GM21528 (cell line): Measurements from ENCODE around the gene TMEM222.
A peak's percentile ranks its signal among the peaks of the same experiment; 100 is the strongest.

Experiments
- ATAC-seq: cut with Tn5 transposase; IDR thresholded peaks from one replicate; pipeline ENCODE4 v1.9.1; 2021; ENCODE audit warnings: mild to moderate bottlenecking, moderate library complexity; ENCODE audit not compliant: unreplicated experiment, low FRiP score

The TMEM222 gene

GRCh38 chr1:27303509-27303908 is 18.5 kb upstream of the TMEM222 start:
- no peak for ATAC-seq

DNA sequence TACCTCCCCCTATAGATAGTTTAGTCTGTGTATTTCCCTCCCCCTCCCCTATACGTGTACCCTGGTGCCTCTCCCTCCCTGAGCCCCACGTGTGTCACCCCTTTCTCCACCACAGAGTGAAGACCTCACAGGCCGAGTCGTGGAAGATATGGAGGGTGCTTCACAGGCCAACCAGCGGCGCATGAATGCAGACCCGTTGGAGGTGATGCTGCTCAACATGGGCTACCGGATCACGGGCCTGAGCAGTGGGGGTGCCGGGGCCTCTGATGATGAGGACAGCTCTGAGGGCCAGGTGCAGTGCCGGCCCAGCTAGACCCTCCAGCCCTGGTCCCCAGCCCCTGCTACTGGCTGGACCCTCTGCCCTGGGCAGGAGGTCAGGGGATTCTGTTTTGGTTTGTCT is 15.9 kb upstream of the TMEM222 start:
- no peak for ATAC-seq

GRCh38 chr1:27306892-27307761 is 14.8 kb upstream of the TMEM222 start:
- ATAC-seq = no peak

DNA sequence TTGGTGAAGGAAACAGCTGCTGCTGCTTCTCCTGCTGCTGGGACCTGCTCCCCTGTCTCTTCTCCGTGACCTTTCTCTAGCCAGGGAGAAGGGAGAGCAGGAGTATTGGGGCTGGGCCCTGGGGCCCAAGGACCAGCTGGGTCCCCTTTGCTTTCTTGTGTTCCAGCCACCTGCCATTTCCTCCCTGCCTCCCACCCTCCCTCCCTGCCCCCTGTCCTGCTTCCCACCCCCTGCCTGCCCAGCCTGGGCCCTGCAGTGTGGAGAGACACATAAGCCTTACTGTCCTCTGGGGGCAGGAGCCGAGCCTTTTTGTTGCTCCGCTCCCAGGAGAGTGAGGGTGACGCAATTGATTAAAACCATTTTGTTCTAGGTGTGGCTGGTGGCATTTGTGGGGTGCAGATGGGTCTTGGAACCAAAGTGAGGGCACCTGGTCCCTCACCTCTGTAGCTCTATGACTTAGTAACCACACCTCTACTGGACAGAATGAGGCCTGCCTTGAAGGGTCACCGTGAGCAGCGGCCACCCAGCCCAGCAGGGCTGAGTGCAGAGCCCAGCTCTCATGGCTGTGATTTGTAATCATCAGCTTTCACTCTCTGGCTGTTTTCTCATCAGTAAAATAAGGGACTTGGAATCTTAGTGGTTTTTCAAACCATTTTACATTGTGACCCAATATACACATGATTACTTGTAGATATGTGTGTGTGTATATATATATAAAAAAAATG is 13.9 kb upstream of the TMEM222 start:
- ATAC-seq = no peak

DNA sequence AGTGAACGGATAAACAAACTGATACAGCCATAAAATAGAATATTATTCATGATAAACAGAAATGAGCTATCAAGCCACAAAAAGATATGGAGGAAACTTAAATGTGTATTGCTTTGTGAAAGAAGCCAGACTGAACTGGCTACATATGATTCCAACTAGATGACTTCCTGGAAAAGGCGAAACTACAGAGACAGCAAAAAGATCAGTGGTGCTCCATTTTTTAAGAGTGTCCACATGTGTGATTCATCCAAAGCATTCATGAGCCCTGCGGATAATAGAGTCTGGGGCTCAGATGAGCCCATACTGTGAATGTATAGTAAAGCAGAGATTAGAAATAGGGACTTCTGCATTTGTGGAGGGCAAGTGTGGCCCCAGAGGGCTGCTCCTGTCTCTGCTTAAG is 7.8 kb upstream of the TMEM222 start:
- no peak for ATAC-seq

DNA sequence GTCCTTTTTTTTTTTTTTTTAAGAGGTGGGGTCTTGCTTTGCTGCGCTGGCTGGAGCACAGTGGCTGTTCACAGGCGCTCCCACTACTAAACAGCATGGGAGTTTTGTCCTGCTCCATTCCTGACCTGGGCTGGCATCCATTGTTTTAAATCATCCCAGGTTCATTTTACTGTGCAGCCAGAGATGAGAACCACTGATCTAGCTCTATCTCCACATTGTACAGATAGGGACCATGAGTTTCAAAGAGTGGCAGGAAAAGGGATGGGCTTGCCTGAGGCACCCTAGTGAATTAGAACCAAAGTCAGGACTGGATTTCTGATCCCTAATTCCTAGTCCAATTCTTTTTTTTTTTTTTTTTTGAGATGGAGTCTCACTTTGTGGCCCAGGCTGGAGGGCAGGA is 7.2 kb upstream of the TMEM222 start:
- no peak for ATAC-seq

DNA sequence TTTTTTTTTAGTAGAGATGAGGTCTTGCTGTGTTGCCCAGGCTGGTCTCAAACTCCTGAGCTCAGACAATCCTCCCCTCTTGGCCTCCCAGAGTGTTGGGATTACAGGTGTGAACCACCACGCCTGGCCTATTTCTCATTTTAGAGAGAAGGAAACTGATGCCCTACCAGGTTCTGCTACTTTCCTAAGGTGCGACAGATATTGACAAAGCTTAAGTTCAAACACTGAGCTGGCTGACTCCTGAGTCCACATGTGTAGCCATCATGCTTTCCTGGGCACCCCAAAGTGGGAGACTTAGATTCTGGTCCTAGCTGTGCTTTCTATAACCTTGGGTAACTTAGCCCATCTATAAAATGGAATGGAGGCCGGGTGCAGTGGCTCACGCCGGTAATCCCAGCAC is 5.1 kb upstream of the TMEM222 start:
- ATAC-seq = no peak

- no peak for ATAC-seq
Observed at GRCh38 chr1:27318136-27318535, 3.8 kb upstream of the TMEM222 start.

- no peak for ATAC-seq
Observed at GRCh38 chr1:27318596-27318995, 3.4 kb upstream of the TMEM222 start.

GRCh38 chr1:27322569-27323240 is 742 bp downstream of the TMEM222 start:
- ATAC-seq = peak; percentile 13

- no peak for ATAC-seq
Observed at GRCh38 chr1:27325286-27325685, 3.3 kb downstream of the TMEM222 start.

- no peak for ATAC-seq
Observed at GRCh38 chr1:27327964-27328363, 6.0 kb downstream of the TMEM222 start.

- ATAC-seq = no peak
Observed at GRCh38 chr1:27330786-27331185, 8.8 kb downstream of the TMEM222 start.

DNA sequence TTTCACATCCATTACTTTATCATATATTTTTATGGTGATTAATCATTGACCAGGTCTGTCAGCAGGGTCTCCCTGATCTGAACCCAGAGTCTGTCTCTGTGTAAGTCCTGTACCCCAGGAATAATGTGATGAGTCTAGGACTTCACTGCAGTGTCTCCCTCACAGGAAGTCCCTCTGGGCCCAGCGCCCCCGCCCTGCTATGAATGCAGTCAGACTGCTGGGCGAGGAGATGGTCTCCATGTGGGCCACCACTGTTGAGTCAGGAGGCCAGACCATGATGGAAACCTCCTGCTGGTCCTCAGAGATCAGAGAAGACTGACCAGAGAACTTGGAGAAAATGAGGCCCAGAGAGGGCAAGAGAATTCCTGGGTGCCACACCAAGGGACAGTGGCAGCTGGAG is 9.5 kb downstream of the TMEM222 start:
- ATAC-seq = no peak

- no peak for ATAC-seq
Observed at GRCh38 chr1:27331922-27332321, 10.0 kb downstream of the TMEM222 start.

- ATAC-seq = no peak
Observed at GRCh38 chr1:27332536-27333281, 10.7 kb downstream of the TMEM222 start.

DNA sequence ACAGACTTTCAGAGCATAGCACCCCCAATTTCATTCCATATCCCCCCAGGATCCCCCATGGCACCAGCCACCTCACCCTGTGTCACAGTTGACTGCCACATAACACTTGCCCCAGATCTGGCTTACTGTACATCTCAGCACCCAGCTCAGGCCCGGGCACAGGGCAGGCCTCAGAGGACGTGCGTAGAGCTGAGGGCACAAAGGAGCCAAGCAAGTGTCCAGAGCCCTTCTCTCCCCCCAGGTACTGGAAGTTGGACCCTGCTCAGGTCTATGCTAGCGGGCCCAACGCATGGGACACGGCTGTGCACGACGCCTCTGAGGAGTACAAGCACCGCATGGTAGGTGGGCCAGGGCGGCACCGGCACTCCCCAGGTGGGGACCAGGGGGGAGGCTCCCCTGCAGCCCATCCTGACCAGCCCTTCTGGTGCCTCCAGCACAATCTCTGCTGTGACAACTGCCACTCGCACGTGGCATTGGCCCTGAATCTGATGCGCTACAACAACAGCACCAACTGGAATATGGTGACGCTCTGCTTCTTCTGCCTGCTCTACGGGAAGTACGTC is 11.8 kb downstream of the TMEM222 start:
- ATAC-seq = no peak

DNA sequence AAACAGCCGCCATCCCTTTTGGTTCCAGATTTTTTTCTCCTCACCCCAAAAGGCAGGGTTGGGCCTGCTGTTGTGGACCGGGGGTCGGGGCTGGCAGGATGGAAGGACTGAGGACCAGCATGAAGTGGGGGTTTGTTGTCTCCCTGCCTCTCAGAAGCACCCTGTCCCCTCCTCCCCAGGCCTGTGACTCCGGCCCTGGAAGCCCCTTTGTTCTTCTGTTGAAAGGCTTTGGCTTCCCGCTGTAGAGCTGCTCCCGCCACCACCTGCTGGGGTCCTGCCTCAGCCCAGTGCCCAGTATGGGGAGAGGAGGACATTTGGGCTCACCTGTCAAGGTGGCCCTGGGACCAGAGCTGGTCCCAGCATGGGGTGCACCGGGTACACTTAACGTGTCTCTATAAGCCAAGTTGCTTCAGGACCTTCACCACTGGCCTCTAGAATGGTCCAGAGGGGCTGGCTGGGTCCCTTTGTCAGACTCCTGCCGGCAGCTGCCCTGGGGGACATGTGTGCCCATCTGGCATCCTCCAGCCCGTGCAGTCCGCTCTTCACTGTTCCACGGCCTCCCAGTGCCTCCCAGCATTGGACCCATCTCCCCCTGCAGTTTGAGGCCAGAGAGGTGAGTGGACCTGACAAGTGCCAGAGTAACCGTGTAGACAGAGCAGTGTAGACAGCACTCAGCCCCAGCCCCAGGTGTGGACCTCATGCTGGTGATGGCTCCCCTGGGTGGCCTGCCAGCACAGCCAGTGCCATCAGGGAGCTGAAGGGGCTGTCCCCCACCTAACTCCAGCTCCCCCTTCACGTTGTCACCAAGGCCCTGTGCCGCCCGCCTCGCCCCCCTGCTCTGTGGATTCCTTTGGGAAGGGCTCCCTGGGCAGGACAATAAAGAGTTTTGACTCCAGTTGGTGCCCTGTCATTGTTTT is 13.8 kb downstream of the TMEM222 start:
- no peak for ATAC-seq

- ATAC-seq = no peak
Observed at GRCh38 chr1:27336756-27337155, 14.8 kb downstream of the TMEM222 start.
